BE2C (cell line): ENCODE measurements around the gene ITPRID2.

Experiments used
- DNase-seq: peaks from one replicate; pipeline ENCODE4 v3.0.0-alpha.2; 2020
- H3K27me3 ChIP-seq: fragments of 250-450 bp; sonication (Bioruptor Pico); 2 replicates; pipeline ENCODE4 v1.5.1; 2020; ENCODE audit warnings: mild to moderate bottlenecking
- H3K36me3 ChIP-seq: fragments of 250-450 bp; sonication (Bioruptor Pico); 2 replicates; pipeline ENCODE4 v1.5.1; 2020; ENCODE audit warnings: mild to moderate bottlenecking
- H3K4me1 ChIP-seq: fragments of 250-450 bp; sonication (Bioruptor Pico); 2 replicates; pipeline ENCODE4 v1.5.1; 2020
- H3K4me3 ChIP-seq: 2 replicates; pipeline ENCODE4 v1.5.1; 2011; ENCODE audit warnings: low read depth, low read length
- H3K9me3 ChIP-seq: fragments of 250-450 bp; sonication (Bioruptor Pico); 2 replicates; pipeline ENCODE4 v1.5.1; 2020
- TF ChIP-seq, protein P1 (sequence below): IDR thresholded peaks from 2 replicates; pipeline ENCODE4 v1.5.1; 2012; ENCODE audit warnings: mild to moderate bottlenecking, low read depth, low read length

Gene ITPRID2

GRCh38 chr2:181848261-181848886 lies 43.2 kb upstream of the ITPRID2 start:
- Histone ChIP-seq H3K4me1 (no peaks in the 10 kb centered on the region), H3K27me3 (no peaks in the 10 kb centered on the region), H3K9me3 (no peaks in the 10 kb centered on the region), H3K4me3 (no peak overlapping the region), H3K36me3 (no peaks in the 10 kb centered on the region)
- TF ChIP-seq, protein P1, sequence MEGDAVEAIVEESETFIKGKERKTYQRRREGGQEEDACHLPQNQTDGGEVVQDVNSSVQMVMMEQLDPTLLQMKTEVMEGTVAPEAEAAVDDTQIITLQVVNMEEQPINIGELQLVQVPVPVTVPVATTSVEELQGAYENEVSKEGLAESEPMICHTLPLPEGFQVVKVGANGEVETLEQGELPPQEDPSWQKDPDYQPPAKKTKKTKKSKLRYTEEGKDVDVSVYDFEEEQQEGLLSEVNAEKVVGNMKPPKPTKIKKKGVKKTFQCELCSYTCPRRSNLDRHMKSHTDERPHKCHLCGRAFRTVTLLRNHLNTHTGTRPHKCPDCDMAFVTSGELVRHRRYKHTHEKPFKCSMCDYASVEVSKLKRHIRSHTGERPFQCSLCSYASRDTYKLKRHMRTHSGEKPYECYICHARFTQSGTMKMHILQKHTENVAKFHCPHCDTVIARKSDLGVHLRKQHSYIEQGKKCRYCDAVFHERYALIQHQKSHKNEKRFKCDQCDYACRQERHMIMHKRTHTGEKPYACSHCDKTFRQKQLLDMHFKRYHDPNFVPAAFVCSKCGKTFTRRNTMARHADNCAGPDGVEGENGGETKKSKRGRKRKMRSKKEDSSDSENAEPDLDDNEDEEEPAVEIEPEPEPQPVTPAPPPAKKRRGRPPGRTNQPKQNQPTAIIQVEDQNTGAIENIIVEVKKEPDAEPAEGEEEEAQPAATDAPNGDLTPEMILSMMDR = no peak
- no peak for DNase-seq

GRCh38 chr2:181849601-181850000 lies 41.9 kb upstream of the ITPRID2 start:
- TF ChIP-seq, protein P1 = no peak
- Histone ChIP-seq H3K36me3 (no peaks in the 10 kb centered on the region), H3K27me3 (no peaks in the 10 kb centered on the region), H3K4me3 (no peak overlapping the region), H3K4me1 (no peaks in the 10 kb centered on the region), H3K9me3 (no peaks in the 10 kb centered on the region)
- DNase-seq = no peak

- no peaks in the 10 kb centered on the region for H3K4me1 ChIP-seq
- TF ChIP-seq, protein P1 = no peak
- no peak overlapping the region for H3K4me3 ChIP-seq
- H3K27me3 ChIP-seq = no peaks in the 10 kb centered on the region
- DNase-seq = no peak
- H3K9me3 ChIP-seq = no peaks in the 10 kb centered on the region
- H3K36me3 ChIP-seq = no peaks in the 10 kb centered on the region
Observed at GRCh38 chr2:181850936-181851560, 40.5 kb upstream of the ITPRID2 start.

GRCh38 chr2:181851726-181852125 lies 39.8 kb upstream of the ITPRID2 start:
- Histone ChIP-seq H3K36me3 (no peaks in the 10 kb centered on the region), H3K4me3 (no peak overlapping the region), H3K27me3 (no peaks in the 10 kb centered on the region), H3K4me1 (no peaks in the 10 kb centered on the region), H3K9me3 (no peaks in the 10 kb centered on the region)
- no peak for DNase-seq
- TF ChIP-seq, protein P1 = no peak

DNA sequence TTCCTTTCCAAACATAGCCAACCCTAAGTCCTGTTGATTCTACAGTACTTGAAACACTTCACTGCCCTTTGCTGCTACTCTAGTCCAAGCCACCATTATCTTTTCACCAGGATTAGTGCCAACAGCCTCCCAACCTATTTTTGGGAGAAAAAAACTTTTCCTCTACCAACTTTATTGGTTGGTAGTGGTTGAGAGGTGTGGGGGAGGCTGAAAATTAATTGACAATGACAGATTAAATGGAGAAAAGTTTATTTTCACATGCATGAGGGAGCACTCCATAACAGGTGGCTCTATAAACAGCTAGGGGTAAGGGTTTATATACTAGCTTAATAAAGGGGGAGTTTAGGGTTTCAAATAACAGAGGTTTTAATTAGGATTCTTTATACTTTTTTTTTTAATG lies 37.8 kb upstream of the ITPRID2 start:
- Histone ChIP-seq H3K4me1 (no peaks in the 10 kb centered on the region), H3K27me3 (no peaks in the 10 kb centered on the region), H3K36me3 (no peaks in the 10 kb centered on the region), H3K4me3 (no peak overlapping the region), H3K9me3 (no peaks in the 10 kb centered on the region)
- no peak for DNase-seq
- TF ChIP-seq, protein P1 = no peak

DNA sequence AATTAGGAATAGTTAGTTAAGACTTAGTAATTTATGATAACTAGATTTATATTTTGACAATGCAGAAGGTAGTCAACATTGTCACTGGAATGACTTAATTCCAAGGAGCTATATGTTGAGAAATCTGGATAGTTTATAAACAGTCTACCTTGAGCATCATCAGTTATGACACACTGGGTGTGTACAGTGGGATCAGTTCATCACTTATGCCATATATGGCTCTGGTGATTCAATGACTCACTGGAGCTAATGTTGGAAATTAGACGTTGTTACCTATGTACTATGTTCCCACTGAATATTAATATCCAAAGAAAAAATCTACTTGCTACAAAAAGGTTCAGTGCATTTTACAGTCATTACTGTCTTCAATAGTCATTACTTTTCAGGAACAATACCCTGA lies 34.0 kb upstream of the ITPRID2 start:
- Histone ChIP-seq H3K9me3 (no peaks in the 10 kb centered on the region), H3K27me3 (no peaks in the 10 kb centered on the region), H3K4me3 (no peak overlapping the region), H3K36me3 (no peaks in the 10 kb centered on the region), H3K4me1 (no peaks in the 10 kb centered on the region)
- no peak for DNase-seq
- TF ChIP-seq, protein P1 = no peak
